Activated CD4-positive, CD25-positive, alpha-beta regulatory T cell treated with anti-CD3 and anti-CD28 coated beads, Interleukin-2, amount 50 U/mL, for 16 hours (primary cell): ENCODE measurements around the gene LGMN.

Experiments
- DNase-seq: peaks from one replicate; pipeline ENCODE4 v3.0.0-alpha.2; 2020; ENCODE audit warnings: low read depth, low spot score

The LGMN gene

GRCh38 chr14:92675976-92676375 lies 72.5 kb downstream of the LGMN start:
- no peak for DNase-seq

- no peak for DNase-seq
Measured at GRCh38 chr14:92675421-92675820, 73.0 kb downstream of the LGMN start.

GRCh38 chr14:92673601-92674150 lies 74.8 kb downstream of the LGMN start:
- DNase-seq = no peak

- no peak for DNase-seq
Measured at GRCh38 chr14:92670643-92671366, 77.6 kb downstream of the LGMN start.

GRCh38 chr14:92670160-92670559 lies 78.3 kb downstream of the LGMN start:
- no peak for DNase-seq

GRCh38 chr14:92668276-92668973 lies 80.0 kb downstream of the LGMN start:
- DNase-seq = no peak

GRCh38 chr14:92666251-92666650 lies 82.2 kb downstream of the LGMN start:
- DNase-seq = no peak

GRCh38 chr14:92665661-92666110 lies 82.7 kb downstream of the LGMN start:
- no peak for DNase-seq

GRCh38 chr14:92663049-92663448 lies 85.4 kb downstream of the LGMN start:
- no peak for DNase-seq

- no peak for DNase-seq
Measured at GRCh38 chr14:92660571-92660970, 87.9 kb downstream of the LGMN start.

- no peak for DNase-seq
Measured at GRCh38 chr14:92659765-92660561, 88.5 kb downstream of the LGMN start.

- DNase-seq = no peak
Measured at GRCh38 chr14:92658684-92659083, 89.7 kb downstream of the LGMN start.

- no peak for DNase-seq
Measured at GRCh38 chr14:92658160-92658559, 90.3 kb downstream of the LGMN start.

GRCh38 chr14:92657457-92658142 lies 90.8 kb downstream of the LGMN start:
- DNase-seq = no peak

- no peak for DNase-seq
Measured at GRCh38 chr14:92656306-92657081, 91.9 kb downstream of the LGMN start.

GRCh38 chr14:92655419-92656201 lies 92.8 kb downstream of the LGMN start:
- DNase-seq = no peak

- no peak for DNase-seq
Measured at GRCh38 chr14:92654239-92654901, 94.1 kb downstream of the LGMN start.
